K562 (cell line): ENCODE measurements around the gene GIPR. TPM values are rescaled to one million over a fixed set of nuclear protein-coding genes. Genes with fewer than 3 reads are reported as not detected.

Experiments
- ARNT ChIP-seq, 2 experiments: fragments of 450-650 bp; IDR thresholded peaks; 2 replicates each; pipeline ENCODE4 v1.6.1; 2016; ENCODE audit warnings: mild to moderate bottlenecking in 1 of 2
- ESRRB ChIP-seq: fragments of 250-450 bp; sonication (Bioruptor Pico); IDR thresholded peaks from 2 replicates; pipeline ENCODE4 v1.5.0; 2020; ENCODE audit warnings: mild to moderate bottlenecking, moderate library complexity, borderline replicate concordance
- ETS2 ChIP-seq: IDR thresholded peaks from 2 replicates; pipeline ENCODE4 v1.6.1; 2016; ENCODE audit warnings: borderline replicate concordance, missing genetic modification characterization, mild to moderate bottlenecking, moderate library complexity, missing compliant biosample characterization; ENCODE audit not compliant: poor library complexity, severe bottlenecking
- HINFP ChIP-seq: fragments of 450-650 bp; conservative IDR thresholded peaks from 2 replicates; pipeline ENCODE4 v1.6.1; 2016; ENCODE audit warnings: missing genetic modification characterization, low read depth, mild to moderate bottlenecking, control low read depth, missing compliant biosample characterization
- MAFK ChIP-seq: IDR thresholded peaks from 2 replicates; pipeline ENCODE4 v1.6.1; 2011; ENCODE audit warnings: low read length, improper control_type of control experiment
- MAX ChIP-seq: sonication (generic); formaldehyde crosslinking; IDR thresholded peaks from 2 replicates; pipeline ENCODE4 v1.9.0; 2022; ENCODE audit warnings: mild to moderate bottlenecking, missing genetic modification reagents
- NR4A1 ChIP-seq, 2 experiments: fragments of 250-450 bp in 1 of 2; fragments of 450-650 bp in 1 of 2; sonication (Bioruptor Pico) in 1 of 2; IDR thresholded peaks; 2 replicates each; pipeline versions ENCODE4 v1.4.0 to v1.6.1; 2016 to 2020; ENCODE audit warnings: mild to moderate bottlenecking in 2 of 2, missing compliant biosample characterization in 1 of 2, missing genetic modification characterization in 1 of 2, moderate library complexity in 1 of 2
- PHB2 ChIP-seq: fragments of 450-650 bp; IDR thresholded peaks from 2 replicates; pipeline ENCODE4 v1.6.1; 2017; ENCODE audit warnings: low read depth
- POLR2AphosphoS2 ChIP-seq: IDR thresholded peaks from 2 replicates; pipeline ENCODE4 v1.6.1; 2012; ENCODE audit warnings: low read length, improper control_type of control experiment
- POLR2AphosphoS5 ChIP-seq: IDR thresholded peaks from 2 replicates; pipeline ENCODE4 v1.6.1; 2011; ENCODE audit warnings: mild to moderate bottlenecking, low read depth, low read length, moderate library complexity; ENCODE audit not compliant: control insufficient read depth, insufficient read depth
- POLR3G ChIP-seq: IDR thresholded peaks from 2 replicates; pipeline ENCODE4 v1.6.1; 2011; ENCODE audit not compliant: insufficient read length, insufficient replicate concordance; ENCODE audit errors: extremely low read depth
- SAP30 ChIP-seq: fragments of 200-600 bp; sonication (generic); IDR thresholded peaks from 2 replicates; pipeline ENCODE4 v1.6.1; 2012; ENCODE audit warnings: borderline replicate concordance, low read depth, mild to moderate bottlenecking, moderate library complexity, low read length, control low read depth, inconsistent platforms; ENCODE audit not compliant: insufficient read depth, poor library complexity, severe bottlenecking
- SMC3 ChIP-seq: conservative IDR thresholded peaks from 2 replicates; pipeline ENCODE4 v1.6.1; 2011; ENCODE audit warnings: low read depth, low read length, improper control_type of control experiment; ENCODE audit not compliant: insufficient read depth
- ZNF263 ChIP-seq: sonication (generic); formaldehyde crosslinking; IDR thresholded peaks from 2 replicates; pipeline ENCODE4 v1.8.0; 2022; ENCODE audit warnings: mild to moderate bottlenecking, missing genetic modification reagents, borderline replicate concordance
- ZNF695 ChIP-seq: fragments of 450-650 bp; formaldehyde crosslinking; IDR thresholded peaks from 2 replicates; pipeline ENCODE4 v1.4.0; 2020; ENCODE audit warnings: mild to moderate bottlenecking, moderate library complexity
- ZNF696 ChIP-seq: fragments of 250-450 bp; sonication (Bioruptor Pico); conservative IDR thresholded peaks from 2 replicates; pipeline ENCODE4 v1.4.0; 2020; ENCODE audit warnings: mild to moderate bottlenecking, moderate library complexity
- polyA plus RNA-seq, 8 experiments: library from polyadenylated mRNA; depleted of rRNA in 4 of 8; stranded (reverse) in 5 of 8; unstranded in 3 of 8; fragments of >200 nt; fragmentation: Nextera tagmentation in 2 of 8; fragmentation: Illumina TruSeq in 1 of 8; extraction: Ambion mirVana in 2 of 8; extraction: Trizol in 1 of 8; gene quantifications; 2 replicates each; pipeline versions ENCODE4 v1.2.1 to v1.2.3, GENCODE V29; 2011 to 2014; ENCODE audit warnings: inconsistent platforms in 1 of 8, missing spikeins in 1 of 8
- total RNA-seq, 7 experiments: library from RNA; depleted of rRNA in 6 of 7; stranded (reverse); fragments of >200 nt in 6 of 7; fragmentation: Illumina TruSeq in 2 of 7; extraction: Trizol in 2 of 7; gene quantifications; 2 replicates each; pipeline versions ENCODE4 v1.2.1 to v1.2.3, GENCODE V29; 2011 to 2021; ENCODE audit warnings: low replicate concordance in 1 of 7
- TF ChIP-seq, protein P1 (sequence below): fragments of 250-450 bp; sonication (Bioruptor Pico); IDR thresholded peaks from 2 replicates; pipeline ENCODE4 v1.4.0; 2020; ENCODE audit warnings: mild to moderate bottlenecking, moderate library complexity, borderline replicate concordance
- TF ChIP-seq, protein P2 (sequence below), 3 experiments: IDR thresholded peaks in 2 of 3; conservative IDR thresholded peaks in 1 of 3; 2 replicates each; pipeline ENCODE4 v1.5.1; 2011 to 2012; ENCODE audit warnings: low read length in 3 of 3, mild to moderate bottlenecking in 3 of 3, control low read depth in 2 of 3, improper control_type of control experiment in 1 of 3, inconsistent platforms in 1 of 3, low read depth in 1 of 3, mixed read lengths in 1 of 3, moderate library complexity in 1 of 3; ENCODE audit not compliant: insufficient read depth in 2 of 3
- TF ChIP-seq, protein P3 (sequence below): sonication (generic); formaldehyde crosslinking; IDR thresholded peaks from 2 replicates; pipeline ENCODE4 v1.8.0; 2022; ENCODE audit warnings: missing genetic modification reagents, mild to moderate bottlenecking, borderline replicate concordance

The GIPR gene
- total and polyA plus RNA-seq, 9 of the 15 experiments (the other 6 are each of a cell fraction or from before 2014, with no cell fraction given), result 2.2 to 26.8 (median 12.7) TPM

GRCh38 chr19:45691516-45692186 lies 23.6 kb downstream of the GIPR start, which contains the start of gene SNRPD2 (continued):
- TF ChIP-seq, protein P1, sequence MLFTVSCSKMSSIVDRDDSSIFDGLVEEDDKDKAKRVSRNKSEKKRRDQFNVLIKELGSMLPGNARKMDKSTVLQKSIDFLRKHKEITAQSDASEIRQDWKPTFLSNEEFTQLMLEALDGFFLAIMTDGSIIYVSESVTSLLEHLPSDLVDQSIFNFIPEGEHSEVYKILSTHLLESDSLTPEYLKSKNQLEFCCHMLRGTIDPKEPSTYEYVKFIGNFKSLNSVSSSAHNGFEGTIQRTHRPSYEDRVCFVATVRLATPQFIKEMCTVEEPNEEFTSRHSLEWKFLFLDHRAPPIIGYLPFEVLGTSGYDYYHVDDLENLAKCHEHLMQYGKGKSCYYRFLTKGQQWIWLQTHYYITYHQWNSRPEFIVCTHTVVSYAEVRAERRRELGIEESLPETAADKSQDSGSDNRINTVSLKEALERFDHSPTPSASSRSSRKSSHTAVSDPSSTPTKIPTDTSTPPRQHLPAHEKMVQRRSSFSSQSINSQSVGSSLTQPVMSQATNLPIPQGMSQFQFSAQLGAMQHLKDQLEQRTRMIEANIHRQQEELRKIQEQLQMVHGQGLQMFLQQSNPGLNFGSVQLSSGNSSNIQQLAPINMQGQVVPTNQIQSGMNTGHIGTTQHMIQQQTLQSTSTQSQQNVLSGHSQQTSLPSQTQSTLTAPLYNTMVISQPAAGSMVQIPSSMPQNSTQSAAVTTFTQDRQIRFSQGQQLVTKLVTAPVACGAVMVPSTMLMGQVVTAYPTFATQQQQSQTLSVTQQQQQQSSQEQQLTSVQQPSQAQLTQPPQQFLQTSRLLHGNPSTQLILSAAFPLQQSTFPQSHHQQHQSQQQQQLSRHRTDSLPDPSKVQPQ (CRISPR knock-in tag), result no peak
- TF ChIP-seq NR4A1 (CRISPR knock-in tag; IDR thresholded peaks at IDR 0.05) (no peak), NR4A1 (tag; IDR thresholded peaks at IDR 0.05) (no peak), POLR2AphosphoS5 (peak; percentile 97), ZNF696 (CRISPR knock-in tag) (no peak), POLR3G (no peak), ZNF695 (CRISPR knock-in tag) (no peak), SAP30 (peak; percentile 98), POLR2AphosphoS2 (peak; percentile 84; the same call in 1 of the 2 replicates), MAX (CRISPR knock-in tag) (no peak; the same call in none of the 2 replicates), ZNF263 (CRISPR knock-in tag) (no peak), ESRRB (CRISPR knock-in tag) (no peak), MAFK (no peak), SMC3 (no peak), HINFP (tag) (no peak), ARNT (IDR thresholded peaks at IDR 0.05) (peak in 1 of 2 experiments; percentile 16; a peak in 1 of 4 replicates), PHB2 (no peak), ETS2 (no peak)
- TF ChIP-seq, protein P2, sequence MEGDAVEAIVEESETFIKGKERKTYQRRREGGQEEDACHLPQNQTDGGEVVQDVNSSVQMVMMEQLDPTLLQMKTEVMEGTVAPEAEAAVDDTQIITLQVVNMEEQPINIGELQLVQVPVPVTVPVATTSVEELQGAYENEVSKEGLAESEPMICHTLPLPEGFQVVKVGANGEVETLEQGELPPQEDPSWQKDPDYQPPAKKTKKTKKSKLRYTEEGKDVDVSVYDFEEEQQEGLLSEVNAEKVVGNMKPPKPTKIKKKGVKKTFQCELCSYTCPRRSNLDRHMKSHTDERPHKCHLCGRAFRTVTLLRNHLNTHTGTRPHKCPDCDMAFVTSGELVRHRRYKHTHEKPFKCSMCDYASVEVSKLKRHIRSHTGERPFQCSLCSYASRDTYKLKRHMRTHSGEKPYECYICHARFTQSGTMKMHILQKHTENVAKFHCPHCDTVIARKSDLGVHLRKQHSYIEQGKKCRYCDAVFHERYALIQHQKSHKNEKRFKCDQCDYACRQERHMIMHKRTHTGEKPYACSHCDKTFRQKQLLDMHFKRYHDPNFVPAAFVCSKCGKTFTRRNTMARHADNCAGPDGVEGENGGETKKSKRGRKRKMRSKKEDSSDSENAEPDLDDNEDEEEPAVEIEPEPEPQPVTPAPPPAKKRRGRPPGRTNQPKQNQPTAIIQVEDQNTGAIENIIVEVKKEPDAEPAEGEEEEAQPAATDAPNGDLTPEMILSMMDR (IDR thresholded peaks at IDR 0.05 in 2 of 3, conservative IDR thresholded peaks at IDR 0.05 in 1 of 3; ENCODE audit: insufficient read depth in 2 of 3, low read depth in 1 of 3, low read length in 3 of 3), result no peak
- TF ChIP-seq, protein P3, sequence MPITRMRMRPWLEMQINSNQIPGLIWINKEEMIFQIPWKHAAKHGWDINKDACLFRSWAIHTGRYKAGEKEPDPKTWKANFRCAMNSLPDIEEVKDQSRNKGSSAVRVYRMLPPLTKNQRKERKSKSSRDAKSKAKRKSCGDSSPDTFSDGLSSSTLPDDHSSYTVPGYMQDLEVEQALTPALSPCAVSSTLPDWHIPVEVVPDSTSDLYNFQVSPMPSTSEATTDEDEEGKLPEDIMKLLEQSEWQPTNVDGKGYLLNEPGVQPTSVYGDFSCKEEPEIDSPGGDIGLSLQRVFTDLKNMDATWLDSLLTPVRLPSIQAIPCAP (CRISPR knock-in tag), result no peak
